Measurements from ENCODE around the gene HOXB7. TPM values are rescaled to one million over a fixed set of nuclear protein-coding genes. Genes with fewer than 3 reads are reported as not detected.

The HOXB7 gene
- total RNA-seq, 4 donors from 2014 or later: 0.38 to 0.64 TPM; not detected in 2

GRCh38 chr17:48622857-48623256 lies 12.0 kb upstream of the HOXB7 start:
- Histone ChIP-seq H3K4me1 (peaks cover 22 to 41% (median 23%) of the 10 kb centered on the region in 3 donors), H3K27ac (no peak overlapping the region), H3K36me3 (no peaks in the 10 kb centered on the region), H3K27me3 (peaks cover 48 to 100% (median 76%) of the 10 kb centered on the region in 4 donors), H3K9me3 (no peaks in the 10 kb centered on the region), H3K4me3 (no peak overlapping the region)
- WGBS, 2 donors: 19 to 41% methylated on average over 10 to 11 of the region's 11 CpGs
- intact Hi-C loops (cut with DNase I): no loop called here
- DNase-seq: no peak
- TF ChIP-seq POLR2A (IDR thresholded peaks at IDR 0.05) (no peak), CTCF (IDR thresholded peaks at IDR 0.05) (no peak)

GRCh38 chr17:48621410-48622392 lies 10.9 kb upstream of the HOXB7 start:
- H3K4me3 ChIP-seq: no peak overlapping the region
- no peaks in the 10 kb centered on the region for H3K36me3 ChIP-seq
- no peak overlapping the region for H3K27ac ChIP-seq
- no peak for DNase-seq
- peaks cover 52 to 100% (median 74%) of the 10 kb centered on the region in 4 donors for H3K27me3 ChIP-seq
- no peak for TF ChIP-seq CTCF (IDR thresholded peaks at IDR 0.05)
- TF ChIP-seq POLR2A (IDR thresholded peaks at IDR 0.05): no peak
- intact Hi-C loops (cut with DNase I): no loop called here
- 20 to 26% methylated on average over 17 to 25 of the region's 41 CpGs for WGBS, 2 donors
- H3K4me1 ChIP-seq: peaks cover 19 to 41% (median 21%) of the 10 kb centered on the region in 3 donors
- H3K9me3 ChIP-seq: no peaks in the 10 kb centered on the region

- peaks cover 9 to 30% (median 10%) of the 10 kb centered on the region in 3 donors for H3K4me1 ChIP-seq
- H3K27me3 ChIP-seq: peaks cover 49 to 100% (median 74%) of the 10 kb centered on the region in 4 donors
- TF ChIP-seq POLR2A (IDR thresholded peaks at IDR 0.05) (no peak), CTCF (IDR thresholded peaks at IDR 0.05) (no peak)
- no peak overlapping the region for H3K4me3 ChIP-seq
- intact Hi-C loops (cut with DNase I): no loop called here
- DNase-seq: no peak
- no peaks in the 10 kb centered on the region for H3K9me3 ChIP-seq
- no peak overlapping the region for H3K27ac ChIP-seq
- WGBS, 2 donors: 31 to 36% methylated on average over 6 of the region's 6 CpGs
- H3K36me3 ChIP-seq: no peaks in the 10 kb centered on the region
Measured at GRCh38 chr17:48620461-48621139, 9.8 kb upstream of the HOXB7 start.

- no peak overlapping the region for H3K27ac ChIP-seq
- 28 to 54% methylated on average over 3 to 7 of the region's 32 CpGs for WGBS, 2 donors
- H3K27me3 ChIP-seq: peaks cover 42 to 100% (median 79%) of the 10 kb centered on the region in 4 donors
Measured at GRCh38 chr17:48619826-48620449, 9.1 kb upstream of the HOXB7 start.

More at GRCh38 chr17:48619826-48620449, 9.1 kb upstream of the HOXB7 start:
- H3K9me3 ChIP-seq: no peaks in the 10 kb centered on the region
- no peak overlapping the region for H3K4me3 ChIP-seq
- H3K36me3 ChIP-seq: no peaks in the 10 kb centered on the region
- TF ChIP-seq CTCF (IDR thresholded peaks at IDR 0.05) (no peak), POLR2A (IDR thresholded peaks at IDR 0.05) (no peak)
- DNase-seq: no peak
- H3K4me1 ChIP-seq: peaks cover 3 to 23% (median 3%) of the 10 kb centered on the region in 3 donors
- intact Hi-C loops (cut with DNase I): no loop called here
